HG03196 (cell line): ENCODE measurements around the gene S100A11.

ENCODE experiments used
- ATAC-seq: cut with Tn5 transposase; IDR thresholded peaks from one replicate; pipeline ENCODE4 v1.9.1; 2021; ENCODE audit not compliant: unreplicated experiment

S100A11 gene

DNA sequence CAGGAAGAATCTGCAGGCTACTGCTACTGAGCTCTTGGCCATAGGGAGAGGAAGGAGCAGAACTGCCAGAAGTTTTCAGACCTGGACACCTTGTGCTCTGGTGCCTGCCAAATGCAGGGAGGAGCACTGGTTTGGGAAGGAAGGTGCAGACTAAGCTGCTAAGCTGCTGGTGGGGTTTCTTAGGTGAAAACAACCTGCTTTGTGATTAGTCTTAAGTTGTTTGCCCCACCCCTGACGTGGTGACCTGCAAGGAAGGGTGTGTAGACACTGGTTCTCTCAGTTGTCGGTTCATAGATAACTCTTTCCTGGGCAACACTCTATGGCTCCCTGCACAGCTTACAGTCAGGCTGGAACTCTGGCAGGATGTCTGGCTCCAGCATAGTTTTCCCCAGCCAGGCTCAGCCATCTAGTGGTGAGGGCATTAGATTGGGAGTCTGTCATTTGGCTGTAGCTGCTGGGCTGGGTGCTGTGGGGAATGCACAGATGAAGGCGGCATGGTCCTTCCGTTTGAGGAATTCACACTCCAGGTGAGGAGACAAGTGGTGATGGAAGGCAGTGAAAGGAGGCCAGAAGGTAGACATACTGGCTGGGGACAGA is 32.9 kb downstream of the S100A11 start:
- ATAC-seq = no peak

DNA sequence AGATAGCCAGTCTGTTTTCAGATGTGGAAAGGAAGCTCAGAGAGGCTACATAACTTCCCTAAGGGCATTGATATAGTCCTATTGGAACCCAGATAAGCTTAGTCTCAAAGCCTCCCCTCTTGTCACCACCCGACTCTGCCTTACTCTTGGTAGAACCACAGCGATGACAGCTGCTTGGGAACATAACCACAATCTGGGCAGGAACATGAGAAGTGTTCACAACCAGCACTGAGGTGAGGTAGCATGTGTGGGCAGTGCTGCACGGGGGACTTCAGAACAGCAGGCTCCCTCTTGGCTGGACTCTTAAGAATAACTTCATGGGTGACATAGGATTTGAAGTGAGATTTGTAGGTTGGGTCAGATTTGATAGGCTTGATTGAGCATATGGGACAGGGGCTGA is 33.8 kb downstream of the S100A11 start:
- no peak for ATAC-seq

DNA sequence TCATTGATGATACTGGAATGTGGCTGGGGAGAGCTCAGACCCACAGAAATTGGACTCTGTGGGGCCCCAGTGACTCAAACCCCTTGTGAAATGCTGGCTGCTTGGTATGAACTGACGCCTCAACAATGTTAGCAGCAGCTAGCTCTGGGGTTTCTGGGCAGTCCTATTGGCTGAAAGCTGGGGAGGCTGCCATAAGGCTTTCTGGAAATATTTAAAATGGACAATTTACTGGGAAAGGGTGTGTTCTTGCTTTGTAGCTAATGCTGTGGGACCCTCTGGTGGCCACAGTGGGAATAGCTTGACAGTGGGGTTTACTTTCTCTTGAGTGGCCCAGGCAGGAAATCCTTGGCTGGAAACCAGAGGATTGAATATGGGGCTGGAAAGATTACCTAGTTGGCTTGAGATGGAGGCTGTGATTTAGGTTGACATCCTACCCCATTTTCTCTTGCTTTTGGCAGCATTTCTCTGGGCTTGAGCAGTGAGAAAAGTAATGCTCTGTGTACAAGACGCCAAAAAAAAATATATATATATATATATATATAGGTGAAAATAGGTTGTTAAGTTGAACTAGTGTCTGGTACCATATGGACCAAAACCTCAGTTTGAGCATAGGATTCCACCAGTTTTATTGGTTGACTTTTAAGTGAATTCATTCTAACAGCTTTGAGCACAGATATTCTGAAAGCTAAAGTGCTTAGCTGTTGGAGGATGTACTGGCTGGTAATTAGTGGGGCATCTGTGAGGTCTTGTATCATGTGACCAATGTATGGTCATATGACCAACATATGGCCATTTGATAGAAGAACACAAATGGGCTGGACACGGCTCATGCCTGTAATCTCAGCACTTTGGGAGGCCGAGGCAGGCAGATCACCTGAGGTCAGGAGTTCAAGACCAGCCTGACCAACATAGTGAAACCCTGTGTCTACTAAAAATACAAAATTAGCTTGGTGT is 34.9 kb downstream of the S100A11 start:
- ATAC-seq = no peak

DNA sequence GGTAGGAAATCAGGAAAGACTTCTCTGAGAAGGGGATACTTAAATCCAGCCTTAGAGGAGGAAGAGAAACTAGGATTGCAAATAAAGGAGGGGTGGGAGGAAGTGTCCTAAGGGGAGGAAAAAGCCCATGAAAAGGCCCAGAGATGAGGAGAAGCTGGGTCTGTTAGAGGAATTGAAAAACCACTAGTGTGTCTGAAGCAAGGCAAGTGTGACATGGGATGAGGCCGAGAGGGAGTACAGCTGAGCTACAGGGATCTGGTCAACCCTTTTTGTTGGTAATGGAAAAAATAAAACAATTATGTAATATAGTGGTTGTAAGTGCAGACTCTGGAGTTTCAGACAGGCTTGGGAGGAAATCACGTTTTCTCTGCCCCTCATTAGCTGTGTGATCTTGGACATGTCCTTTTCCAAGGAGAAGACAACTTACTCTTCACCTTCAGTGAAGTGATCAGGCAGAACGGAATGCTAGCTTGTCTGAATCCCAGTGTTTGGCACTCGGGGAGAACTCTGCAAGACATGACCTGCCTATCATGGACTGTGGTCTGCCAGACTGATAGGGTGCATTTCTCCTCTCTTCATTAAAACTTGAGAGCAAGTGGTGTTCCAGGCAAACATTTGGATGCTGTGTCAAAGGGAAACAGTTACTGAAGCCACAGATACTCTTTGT is 35.7 kb downstream of the S100A11 start:
- no peak for ATAC-seq

DNA sequence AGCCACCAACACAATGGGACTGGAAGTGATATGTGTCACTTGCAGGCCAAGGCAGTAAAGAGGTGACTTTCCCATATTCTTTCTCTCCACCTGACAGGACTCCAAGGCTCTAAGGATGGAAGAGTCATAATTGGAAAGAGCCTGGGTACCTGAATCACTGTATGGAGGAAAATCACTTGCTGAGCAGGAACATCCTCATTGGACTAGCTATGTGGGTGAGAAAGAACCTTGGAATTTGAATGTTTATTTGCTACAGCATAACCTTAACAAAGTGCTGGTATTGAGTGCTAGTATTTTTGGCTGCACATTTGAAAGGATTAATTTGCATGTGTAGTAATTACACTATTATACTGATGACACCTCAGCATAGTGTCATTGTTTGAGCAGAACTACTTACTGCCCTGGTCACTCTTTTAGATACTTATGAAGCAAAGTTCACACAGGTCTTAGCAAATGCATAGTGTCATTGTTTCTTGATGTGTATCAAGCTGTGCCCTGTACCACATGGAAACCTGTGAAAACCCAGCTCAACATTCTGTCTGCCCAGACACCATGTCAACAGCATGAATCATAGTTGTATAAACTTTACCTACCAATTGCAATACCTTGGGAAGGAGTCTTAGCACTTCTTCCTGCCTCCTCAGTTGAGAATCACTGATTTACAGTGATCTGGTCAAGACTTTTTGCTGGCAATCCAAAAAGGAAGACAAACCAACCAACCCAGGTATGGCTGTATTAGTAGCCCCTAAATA is 38.0 kb downstream of the S100A11 start:
- no peak for ATAC-seq

DNA sequence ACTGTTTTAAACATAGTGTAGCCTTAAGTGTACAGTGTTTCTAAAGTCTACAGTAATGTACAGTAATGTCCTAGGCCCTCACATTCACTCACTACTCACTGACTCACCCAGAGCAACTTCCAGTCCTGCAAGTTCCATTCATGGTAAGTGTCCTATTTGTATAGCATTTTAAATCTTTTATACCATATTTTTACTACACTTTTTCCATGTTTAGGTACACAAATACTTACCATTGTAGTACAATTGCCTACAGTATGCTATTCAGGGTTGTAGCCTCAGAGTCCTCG is 39.6 kb downstream of the S100A11 start:
- ATAC-seq = no peak

DNA sequence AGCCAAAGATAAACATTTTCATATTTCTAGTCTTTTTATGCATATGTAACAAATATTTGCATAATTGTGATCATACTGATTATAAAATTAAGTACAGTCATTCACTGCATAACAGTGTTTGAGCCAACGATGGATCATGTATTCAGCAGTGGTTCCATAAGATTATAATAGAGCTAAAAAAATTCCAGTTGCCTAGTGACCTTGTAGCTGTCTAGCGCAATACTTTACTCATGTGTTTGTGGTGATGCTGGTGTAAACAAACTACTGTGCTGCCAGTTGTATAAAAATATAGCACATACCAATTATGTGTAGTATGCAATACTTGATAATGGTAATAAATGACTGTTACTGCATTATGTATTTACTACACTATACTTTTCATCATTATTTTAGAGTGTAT is 41.0 kb downstream of the S100A11 start:
- no peak for ATAC-seq

DNA sequence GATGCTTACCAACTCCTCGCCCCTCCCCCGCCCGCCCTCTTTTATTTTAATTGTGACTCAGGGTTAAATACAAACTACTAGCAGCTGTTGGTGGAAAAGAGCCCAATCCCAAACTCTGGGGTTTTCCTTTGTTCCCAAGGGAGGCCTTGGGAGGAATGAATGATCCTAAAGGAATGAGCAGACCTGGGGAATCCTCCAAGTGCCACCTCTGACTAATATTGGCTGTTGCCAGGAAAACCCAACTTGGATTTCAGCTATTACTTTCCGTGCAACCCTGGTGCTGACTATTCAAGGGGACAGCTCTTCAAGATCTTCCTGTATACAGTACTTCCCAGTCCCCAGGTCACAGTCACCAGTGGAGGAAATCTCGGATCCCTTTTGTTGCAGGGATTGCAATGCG is 41.8 kb downstream of the S100A11 start:
- no peak for ATAC-seq

DNA sequence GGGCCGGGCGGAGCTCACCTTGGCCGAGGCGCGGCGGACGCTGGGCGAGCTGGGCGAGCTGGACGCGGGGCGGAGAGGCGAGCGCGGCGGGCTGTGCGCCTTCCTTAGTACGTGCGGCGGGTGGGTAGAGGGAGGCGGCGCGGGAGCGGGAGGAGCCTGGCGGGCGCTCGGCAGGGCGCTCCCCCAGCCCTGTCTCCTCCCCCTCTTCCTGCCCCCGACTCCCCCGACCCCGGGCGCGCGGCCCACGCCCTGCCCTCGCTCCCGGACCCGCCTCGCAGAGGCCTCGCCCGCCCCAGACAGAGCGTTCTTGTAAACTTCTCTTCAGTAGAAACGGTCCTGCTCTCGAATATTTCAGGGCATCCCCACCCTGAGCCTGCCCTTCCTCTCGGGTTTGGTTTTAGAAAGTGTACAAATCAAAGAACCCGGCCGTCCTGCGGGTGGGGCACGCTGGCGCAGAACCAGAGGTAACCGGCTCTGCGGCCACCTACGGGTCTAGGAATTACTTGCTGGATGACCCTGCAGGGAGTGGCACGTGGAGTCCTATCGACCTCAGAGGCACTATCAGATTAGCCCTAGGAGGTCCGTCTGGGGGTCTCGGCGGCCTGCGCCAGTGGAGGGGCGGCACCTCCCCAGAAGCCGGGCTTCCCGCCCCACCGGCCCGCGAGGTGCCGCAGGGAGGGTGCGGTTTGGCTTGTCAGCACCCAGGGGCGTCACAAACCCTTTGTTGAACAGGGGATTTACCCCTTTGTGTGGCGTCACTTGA is 42.9 kb downstream of the S100A11 start, which contains the start of gene S100A10:
Gene S100A10 (minus strand): TSS at position 126 of the 763 bp plus-strand sequence. CDS start 7,629 bp downstream, outside the sequence.
- no peak for ATAC-seq

DNA sequence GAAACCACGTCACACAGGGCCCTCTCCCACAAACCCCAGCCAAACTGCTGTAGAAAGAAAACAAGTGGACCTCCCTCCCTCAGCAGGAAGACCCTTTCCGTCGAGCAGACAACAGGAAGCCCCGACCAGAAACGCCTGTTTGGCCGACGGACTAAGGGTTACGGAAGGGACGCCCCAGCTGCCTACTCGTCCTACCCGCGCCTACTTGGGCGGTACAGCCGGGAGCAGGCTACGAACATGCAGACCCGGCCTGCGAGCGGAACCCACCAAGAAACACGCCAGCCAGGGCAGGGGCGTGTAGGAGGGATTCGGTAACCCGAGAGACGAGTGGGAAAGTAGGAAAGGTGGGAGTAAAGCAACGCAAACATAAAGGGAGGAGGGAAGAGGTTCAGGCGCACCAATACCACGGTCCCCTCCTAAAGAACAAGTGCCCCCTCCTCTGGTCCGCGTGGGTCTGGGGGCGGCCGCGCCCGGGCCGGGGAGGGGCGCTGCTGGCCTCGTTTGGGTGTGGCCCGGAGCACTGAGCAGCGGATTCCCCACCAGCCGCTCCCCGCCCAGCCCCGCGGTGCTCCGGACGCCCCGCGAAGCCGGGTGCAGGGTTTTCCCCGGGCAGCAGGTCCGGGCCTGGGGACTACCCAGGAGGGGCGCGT is 43.6 kb downstream of the S100A11 start:
- no peak for ATAC-seq

DNA sequence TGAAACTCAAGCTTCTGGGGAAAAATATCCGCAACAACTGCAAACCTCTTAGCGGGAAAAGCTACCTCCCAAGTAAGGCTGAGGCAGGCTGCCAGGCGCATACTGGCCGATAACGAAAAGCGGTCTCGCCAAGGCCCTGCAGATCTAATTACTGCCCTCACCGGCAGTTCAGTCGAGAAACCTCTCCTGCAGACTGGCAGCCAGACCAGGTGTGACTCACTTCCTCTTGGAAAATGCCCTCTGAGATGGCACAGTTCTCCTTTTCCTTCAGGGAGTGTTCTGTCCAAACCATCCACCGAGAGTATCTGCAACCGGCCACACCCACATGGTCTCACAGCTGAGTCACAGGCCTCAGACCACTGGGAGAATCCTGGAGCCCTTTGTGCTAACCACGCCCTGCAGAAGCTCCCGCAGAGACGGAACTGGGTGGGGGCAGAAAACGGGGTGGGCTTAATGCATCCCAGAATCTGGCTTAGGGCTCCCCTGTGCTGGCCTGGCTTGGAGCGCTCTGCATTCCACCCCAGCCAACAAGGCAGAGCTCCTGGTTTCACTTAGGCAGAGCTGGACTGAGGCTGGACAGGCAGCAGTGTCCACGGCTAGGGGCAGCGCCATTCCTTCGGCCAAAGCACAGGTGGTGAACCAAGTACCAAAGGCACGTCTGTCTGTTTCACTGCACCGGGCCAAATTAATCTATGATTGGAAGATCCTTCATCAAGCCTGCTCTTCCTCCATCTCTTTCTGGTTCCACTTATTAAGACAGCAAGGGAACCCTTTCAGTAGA is 44.3 kb downstream of the S100A11 start:
- no peak for ATAC-seq

DNA sequence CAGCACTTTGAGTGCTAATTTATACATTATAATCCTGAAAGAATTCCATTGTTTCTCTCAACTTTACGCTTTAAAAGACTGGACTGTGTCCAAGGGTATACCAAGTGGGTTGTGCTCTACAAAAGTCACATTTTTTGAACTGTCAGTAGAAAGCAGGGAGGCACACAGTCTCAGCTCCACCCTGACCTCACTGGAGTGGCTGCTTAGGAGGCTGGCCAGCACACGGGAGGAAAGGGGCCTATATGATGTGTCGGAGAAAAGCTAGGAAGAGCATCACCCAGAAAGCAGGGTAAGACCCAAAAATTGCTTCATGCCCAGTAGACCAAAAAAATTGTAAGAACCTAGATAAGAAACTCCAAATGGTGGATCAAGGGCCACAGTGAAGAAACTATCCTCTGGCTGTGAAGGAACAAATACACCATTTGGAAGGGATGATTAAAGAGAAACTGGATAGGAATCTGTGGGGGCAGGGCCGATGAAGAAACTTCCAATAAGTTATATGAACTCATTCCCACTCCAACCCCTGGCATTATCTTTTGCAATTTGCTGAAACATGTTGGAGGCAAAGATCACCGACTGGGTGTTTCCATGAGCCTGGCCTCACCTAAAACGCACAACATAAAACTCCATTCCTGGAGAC is 45.0 kb downstream of the S100A11 start:
- ATAC-seq = no peak

DNA sequence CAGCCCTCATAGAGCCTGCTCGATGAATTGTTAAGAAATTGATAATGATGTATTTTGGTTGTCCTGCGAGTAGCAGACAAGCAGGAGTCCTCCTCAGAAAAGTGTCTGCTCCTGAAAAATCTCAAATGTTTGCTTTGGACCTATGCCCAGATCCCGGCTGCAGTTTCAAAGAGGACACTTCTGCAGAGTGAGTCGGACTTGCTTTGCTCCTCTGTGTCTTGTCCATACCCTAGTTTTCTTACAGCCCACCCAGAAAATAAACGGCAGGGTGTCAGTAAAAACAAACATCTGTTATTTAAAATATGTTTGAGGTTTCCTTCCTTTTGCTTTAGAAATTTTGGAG is 46.0 kb downstream of the S100A11 start:
- no peak for ATAC-seq

DNA sequence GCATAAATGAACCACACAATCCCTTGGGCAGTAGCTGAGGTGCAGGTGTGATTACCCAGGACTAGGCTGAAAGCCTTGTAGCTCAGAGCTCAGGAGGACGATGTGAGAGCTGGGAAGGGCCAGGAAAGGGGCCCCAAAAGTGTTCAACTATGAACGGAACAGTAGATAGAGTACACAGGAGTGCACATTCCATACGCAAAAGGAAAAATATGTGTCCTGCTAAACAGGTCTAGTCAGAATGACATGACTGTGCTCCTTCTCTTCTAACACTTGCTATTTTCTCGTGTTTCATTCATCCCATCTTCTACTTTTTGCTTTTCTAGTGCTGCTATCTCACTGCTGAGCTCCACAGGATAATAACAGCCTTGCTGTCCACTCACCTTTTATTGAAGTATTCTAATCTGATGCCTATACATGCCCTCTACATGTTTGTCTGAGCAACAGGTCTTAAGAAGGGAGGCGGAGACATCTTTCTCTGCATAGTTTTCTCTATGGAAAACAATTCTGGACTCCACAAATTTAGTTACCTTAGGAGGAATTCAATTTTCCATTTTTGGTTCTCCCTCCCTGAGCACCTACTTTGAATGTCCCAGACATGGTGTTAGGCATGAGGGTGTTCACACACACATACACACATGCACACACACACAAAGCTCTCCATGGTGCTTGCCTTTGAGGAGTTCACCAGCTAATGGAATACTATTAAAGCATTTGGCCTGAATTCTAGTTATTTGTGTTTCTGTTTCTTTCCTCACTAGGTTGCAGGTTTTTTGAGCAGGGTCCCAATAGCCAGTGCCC is 46.5 kb downstream of the S100A11 start:
- ATAC-seq = no peak

DNA sequence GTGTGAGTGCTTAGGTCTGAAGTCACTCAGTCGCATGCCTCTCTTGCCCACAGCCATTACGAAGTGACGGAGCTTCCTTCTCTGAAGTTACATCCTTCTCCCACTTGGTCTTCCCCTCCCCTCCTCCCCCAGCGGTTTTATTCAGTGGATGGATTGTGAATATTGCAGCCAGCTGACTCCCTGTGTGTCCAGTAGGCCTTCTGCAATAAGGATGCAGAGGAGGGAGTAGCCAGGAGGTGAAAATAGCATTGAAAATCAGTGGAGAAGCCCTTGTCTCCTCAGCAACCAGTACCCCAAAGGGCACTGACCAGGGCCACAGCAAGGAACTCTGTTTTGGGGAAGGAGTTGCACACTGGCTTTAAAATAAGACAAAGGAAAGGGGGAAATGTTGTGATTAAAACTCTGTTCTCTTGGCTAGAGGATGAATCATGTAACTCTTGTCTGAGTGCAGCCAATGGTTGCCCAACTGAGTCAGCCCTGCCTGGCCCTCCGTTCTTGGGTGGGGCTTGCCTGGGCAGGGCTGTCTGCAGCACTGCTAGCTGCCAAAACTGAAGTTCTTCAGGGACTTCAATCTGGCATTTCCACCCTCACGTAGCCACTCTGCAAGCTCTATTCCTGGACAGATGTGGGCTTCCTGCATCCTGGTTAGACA is 47.5 kb downstream of the S100A11 start:
- ATAC-seq = no peak

DNA sequence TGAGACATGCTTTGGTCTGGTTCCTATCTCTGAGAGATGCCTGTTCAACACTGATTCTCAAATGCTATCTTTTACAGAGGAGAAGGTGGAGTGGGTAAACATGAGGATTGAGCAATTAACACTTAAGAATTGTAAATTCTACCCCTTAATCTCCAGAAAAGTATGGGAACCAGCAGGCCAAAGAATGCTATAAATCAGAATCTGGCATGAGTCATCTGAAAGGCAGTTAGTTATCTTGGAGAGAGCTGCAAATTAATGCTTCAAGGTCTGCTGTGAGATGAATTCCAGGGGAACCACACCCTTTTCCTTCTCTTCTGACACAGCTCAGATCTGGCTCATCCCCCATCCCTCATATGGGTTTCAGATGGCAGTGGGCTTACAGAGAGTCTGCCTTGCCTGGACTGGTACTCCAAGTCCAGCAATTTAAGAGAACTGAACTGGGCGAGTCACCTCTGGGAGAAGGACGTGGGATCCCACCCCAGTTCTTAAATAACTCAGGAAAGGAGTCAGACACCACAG is 48.3 kb downstream of the S100A11 start:
- no peak for ATAC-seq

DNA sequence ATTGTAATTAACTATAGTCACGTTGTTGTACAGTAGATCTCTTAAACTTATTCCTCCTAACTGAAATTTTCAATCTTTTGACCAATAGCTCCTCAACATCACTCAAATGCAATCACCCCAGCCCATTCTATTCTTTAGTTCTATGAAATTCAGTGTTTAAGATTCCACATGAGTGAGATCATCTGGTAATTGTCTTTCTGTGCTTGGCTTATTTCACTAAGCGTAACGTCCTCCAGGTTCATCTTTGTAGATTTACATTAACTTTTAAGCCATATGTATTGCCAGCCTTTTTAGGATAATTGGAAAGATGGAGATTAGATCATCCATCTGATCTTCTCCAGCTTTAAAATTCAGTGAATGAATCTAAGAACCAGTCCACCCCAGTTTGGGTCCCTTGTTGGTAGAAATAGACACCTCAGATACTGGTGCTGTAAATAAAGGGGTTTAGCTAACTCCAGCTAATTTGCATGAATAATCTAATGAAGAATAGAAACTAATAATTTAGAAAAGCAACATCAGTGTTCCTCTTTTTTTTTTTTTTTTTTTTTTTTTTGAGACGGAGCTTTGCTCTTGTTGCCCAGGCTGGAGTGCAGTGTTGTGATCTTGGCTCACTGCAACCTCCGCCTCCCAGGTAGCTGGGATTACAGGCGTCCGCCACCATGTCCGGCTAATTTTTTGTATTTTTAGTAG is 50.2 kb downstream of the S100A11 start:
- no peak for ATAC-seq
